ENCODE results near the gene ST6GALNAC6. TPM values are rescaled to one million over a fixed set of nuclear protein-coding genes. Genes with fewer than 3 reads are reported as not detected.

The ST6GALNAC6 gene
- total RNA-seq, 1 donor from 2014 or later = 25.6 TPM

- H3K4me3 ChIP-seq (ENCODE audit: low read depth, low read length) = peak within 1 kb of the TSS; percentile 55
- DNase-seq (ENCODE audit: low read depth) = no peak
- H3K36me3 ChIP-seq (ENCODE audit: control insufficient read depth, insufficient read depth, low read length) = no peaks in the 10 kb centered on the region
- peaks cover 12% of the 10 kb centered on the region for H3K27me3 ChIP-seq (ENCODE audit: control insufficient read depth, insufficient read depth, low read length)
- peak; percentile 31 for TF ChIP-seq CTCF (IDR thresholded peaks at IDR 0.05; ENCODE audit: insufficient read depth, low read length, poor library complexity, severe bottlenecking)
Observed at GRCh38 chr9:127930231-127931091, 31.1 kb upstream of the ST6GALNAC6 start, which contains the start of gene PIP5KL1. Gene PIP5KL1 (minus strand): TSS chr9:127930777. CDS start chr9:127930752, 25 bp downstream.

GRCh38 chr9:127929625-127929979 is 30.2 kb upstream of the ST6GALNAC6 start:
- H3K4me3 ChIP-seq (ENCODE audit: low read depth, low read length) = no peak overlapping the region
- TF ChIP-seq CTCF (IDR thresholded peaks at IDR 0.05; ENCODE audit: insufficient read depth, low read length, poor library complexity, severe bottlenecking) = no peak
- no peak for DNase-seq (ENCODE audit: low read depth)
- H3K27me3 ChIP-seq (ENCODE audit: control insufficient read depth, insufficient read depth, low read length) = peaks cover 12% of the 10 kb centered on the region
- H3K36me3 ChIP-seq (ENCODE audit: control insufficient read depth, insufficient read depth, low read length) = no peaks in the 10 kb centered on the region

DNA sequence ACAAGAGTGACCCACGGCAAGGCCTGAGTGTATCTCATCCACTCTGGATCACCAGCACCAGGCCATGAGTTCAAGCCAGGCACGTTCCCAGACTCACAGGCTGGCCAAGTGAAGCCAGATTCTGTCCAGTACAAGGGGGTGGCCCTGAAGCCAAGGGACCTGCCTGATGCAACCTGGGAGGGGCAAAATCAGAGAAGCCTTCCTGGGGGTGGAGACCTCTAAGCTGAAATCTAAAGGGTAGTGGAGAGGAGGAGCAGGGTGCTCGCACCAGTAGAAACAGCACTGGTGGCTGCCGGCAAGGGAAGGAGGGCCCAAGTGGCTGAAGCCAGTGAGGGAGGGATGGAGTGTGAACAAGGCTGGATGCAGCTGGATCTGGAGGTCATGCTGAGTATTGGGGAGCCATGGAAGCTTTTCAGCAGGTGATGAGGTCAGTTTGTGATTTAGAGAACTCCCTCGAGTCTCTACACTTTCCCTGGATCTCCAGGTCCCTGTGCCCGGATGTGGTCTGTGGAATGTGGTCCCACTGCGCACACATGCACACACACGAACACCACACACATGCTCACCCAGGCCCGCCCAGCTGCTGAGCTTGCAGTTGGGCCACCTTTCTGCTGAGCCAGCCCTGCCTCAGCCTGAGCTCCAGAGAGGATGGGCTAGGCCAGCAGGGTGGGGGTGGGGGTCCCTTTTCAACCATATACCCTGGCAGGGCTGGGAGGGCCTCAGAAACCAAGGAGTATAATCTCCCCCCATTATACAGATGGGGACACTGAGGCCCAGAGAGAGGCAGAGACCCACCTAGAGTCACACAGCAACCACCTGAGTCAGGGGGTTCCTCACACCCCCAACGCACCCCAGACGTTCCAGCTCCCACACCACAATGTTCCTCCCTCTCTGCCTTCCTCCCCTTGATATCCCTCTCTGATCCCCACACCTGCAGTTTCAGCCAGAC is 29.5 kb upstream of the ST6GALNAC6 start:
- H3K4me3 ChIP-seq (ENCODE audit: low read depth, low read length) = no peak overlapping the region
- peaks cover 12% of the 10 kb centered on the region for H3K27me3 ChIP-seq (ENCODE audit: control insufficient read depth, insufficient read depth, low read length)
- TF ChIP-seq CTCF (IDR thresholded peaks at IDR 0.05; ENCODE audit: insufficient read depth, low read length, poor library complexity, severe bottlenecking) = no peak
- DNase-seq (ENCODE audit: low read depth) = no peak
- no peaks in the 10 kb centered on the region for H3K36me3 ChIP-seq (ENCODE audit: control insufficient read depth, insufficient read depth, low read length)

DNA sequence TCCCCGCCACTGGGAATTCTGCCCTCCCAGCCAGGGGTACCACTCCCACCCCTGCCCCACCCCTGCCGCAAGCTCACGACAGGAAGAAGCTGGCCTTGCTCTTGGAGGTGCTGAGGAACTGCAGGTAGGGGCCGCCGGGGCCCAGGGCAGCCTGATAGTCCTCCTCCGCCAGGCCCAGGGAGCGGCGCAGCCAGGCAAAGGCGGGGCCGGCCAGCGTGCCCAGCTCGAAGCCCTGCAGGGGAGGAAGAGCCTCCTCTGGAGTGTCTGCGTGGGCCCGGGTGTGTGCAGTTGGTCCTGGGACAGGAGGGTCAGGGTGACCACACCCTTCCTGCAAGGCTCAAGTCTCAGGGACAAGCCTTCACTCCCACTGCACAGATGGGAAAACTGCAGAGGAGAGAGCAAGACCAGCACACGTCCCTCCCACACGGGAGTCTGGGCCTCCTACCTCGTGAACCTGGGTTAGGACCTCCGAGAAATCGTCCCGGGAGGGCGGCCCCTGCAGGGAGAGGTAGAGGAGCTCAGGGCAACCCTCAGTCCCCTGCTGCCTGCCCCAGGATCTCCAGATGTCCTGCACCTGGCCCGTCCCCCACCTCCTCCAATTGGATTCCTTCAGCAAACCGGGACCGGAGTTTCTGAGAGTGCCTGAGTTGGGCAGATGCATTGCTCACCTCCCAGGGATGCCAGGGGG is 28.7 kb upstream of the ST6GALNAC6 start:
- TF ChIP-seq CTCF (IDR thresholded peaks at IDR 0.05; ENCODE audit: insufficient read depth, low read length, poor library complexity, severe bottlenecking) = no peak
- peaks cover 12% of the 10 kb centered on the region for H3K27me3 ChIP-seq (ENCODE audit: control insufficient read depth, insufficient read depth, low read length)
- H3K4me3 ChIP-seq (ENCODE audit: low read depth, low read length) = no peak overlapping the region
- DNase-seq (ENCODE audit: low read depth) = no peak
- no peaks in the 10 kb centered on the region for H3K36me3 ChIP-seq (ENCODE audit: control insufficient read depth, insufficient read depth, low read length)

- peaks cover 12% of the 10 kb centered on the region for H3K27me3 ChIP-seq (ENCODE audit: control insufficient read depth, insufficient read depth, low read length)
- TF ChIP-seq CTCF (IDR thresholded peaks at IDR 0.05; ENCODE audit: insufficient read depth, low read length, poor library complexity, severe bottlenecking) = no peak
- no peaks in the 10 kb centered on the region for H3K36me3 ChIP-seq (ENCODE audit: control insufficient read depth, insufficient read depth, low read length)
- no peak for DNase-seq (ENCODE audit: low read depth)
- H3K4me3 ChIP-seq (ENCODE audit: low read depth, low read length) = peak overlapping the region; percentile 23
Observed at GRCh38 chr9:127927201-127927987, 28.0 kb upstream of the ST6GALNAC6 start.

All from kidney epithelial cell (primary cell).